ENCODE results near the gene ST3GAL3. TPM values are rescaled to one million over a fixed set of nuclear protein-coding genes. Genes with fewer than 3 reads are reported as not detected.

Gene ST3GAL3
- total and polyA plus RNA-seq, 2 donors (not counting 3 experiments of a cell fraction or from before 2014, with no cell fraction given), result 14.3 to 35.8 TPM

DNA sequence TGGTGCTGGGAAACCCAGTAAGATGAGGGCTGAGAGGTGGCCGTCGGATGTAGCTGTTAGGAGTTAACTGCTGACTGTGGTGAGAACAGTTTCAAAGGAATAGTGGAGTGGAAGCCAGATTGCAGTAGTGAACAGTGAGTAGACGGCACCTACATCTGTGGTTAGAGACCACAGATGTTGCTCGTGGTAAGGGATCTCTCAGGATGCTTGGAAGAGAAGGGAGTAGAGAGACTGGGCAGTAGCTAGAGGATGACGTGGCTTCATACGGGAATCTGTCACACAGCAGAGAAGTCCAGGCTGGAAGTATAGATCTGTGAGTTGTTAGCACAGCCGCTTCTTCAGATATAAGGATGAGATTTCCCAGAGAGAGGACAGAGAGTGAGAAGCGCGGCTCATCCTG lies 218.5 kb downstream of the ST3GAL3 start:
- H3K9me1 ChIP-seq (replicated peaks; ENCODE audit: control insufficient read depth, extremely low read depth, insufficient read depth, low read length), result no peaks in the 10 kb centered on the region
- CTCF ChIA-PET, result interaction anchor here (1.3 to 18.1 kb wide), 3 partner anchors 9 to 162 kb away, joined by 3 to 965 read pairs (median 6); no protein-coding TSS in a partner anchor
- no peak overlapping the region for H3K9ac ChIP-seq (replicated peaks; ENCODE audit: extremely low read depth, insufficient read depth, low read length)
- H3K9me3 ChIP-seq (replicated peaks; ENCODE audit: control insufficient read depth, insufficient read depth, low read length), result no peaks in the 10 kb centered on the region
- FAIRE-seq (no peak), DNase-seq (ENCODE audit: low read depth, low spot score) (no peak)
- H4K20me1 ChIP-seq (replicated peaks; ENCODE audit: control insufficient read depth, extremely low read depth, insufficient read depth, low read length), result no peaks in the 10 kb centered on the region
- no peaks in the 10 kb centered on the region for H3K79me2 ChIP-seq (ENCODE audit: control insufficient read depth, insufficient read depth, low read length)
- H3K36me3 ChIP-seq (ENCODE audit: control insufficient read depth in 2 of 2, extremely low read depth in 1 of 2, insufficient read depth in 2 of 2, low read length in 2 of 2), result peaks cover 3 to 4% of the 10 kb centered on the region in 2 experiments
- no TSS peak for BruUV-seq (replicated peaks)
- H3K27me3 ChIP-seq (ENCODE audit: control insufficient read depth in 2 of 2, insufficient read depth in 2 of 2, low read length in 2 of 2), result no peaks in the 10 kb centered on the region
- TF ChIP-seq, protein P1, sequence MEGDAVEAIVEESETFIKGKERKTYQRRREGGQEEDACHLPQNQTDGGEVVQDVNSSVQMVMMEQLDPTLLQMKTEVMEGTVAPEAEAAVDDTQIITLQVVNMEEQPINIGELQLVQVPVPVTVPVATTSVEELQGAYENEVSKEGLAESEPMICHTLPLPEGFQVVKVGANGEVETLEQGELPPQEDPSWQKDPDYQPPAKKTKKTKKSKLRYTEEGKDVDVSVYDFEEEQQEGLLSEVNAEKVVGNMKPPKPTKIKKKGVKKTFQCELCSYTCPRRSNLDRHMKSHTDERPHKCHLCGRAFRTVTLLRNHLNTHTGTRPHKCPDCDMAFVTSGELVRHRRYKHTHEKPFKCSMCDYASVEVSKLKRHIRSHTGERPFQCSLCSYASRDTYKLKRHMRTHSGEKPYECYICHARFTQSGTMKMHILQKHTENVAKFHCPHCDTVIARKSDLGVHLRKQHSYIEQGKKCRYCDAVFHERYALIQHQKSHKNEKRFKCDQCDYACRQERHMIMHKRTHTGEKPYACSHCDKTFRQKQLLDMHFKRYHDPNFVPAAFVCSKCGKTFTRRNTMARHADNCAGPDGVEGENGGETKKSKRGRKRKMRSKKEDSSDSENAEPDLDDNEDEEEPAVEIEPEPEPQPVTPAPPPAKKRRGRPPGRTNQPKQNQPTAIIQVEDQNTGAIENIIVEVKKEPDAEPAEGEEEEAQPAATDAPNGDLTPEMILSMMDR (IDR thresholded peaks at IDR 0.05; ENCODE audit: extremely low read depth in 1 of 2, insufficient read depth in 1 of 2, low read depth in 1 of 2, low read length in 2 of 2), result no peak
- TF ChIP-seq POLR2A (IDR thresholded peaks at IDR 0.05; ENCODE audit: low read depth, low read length) (no peak), MYC (IDR thresholded peaks at IDR 0.05; ENCODE audit: low read depth, low read length) (no peak), JUN (IDR thresholded peaks at IDR 0.05; ENCODE audit: borderline replicate concordance, insufficient read depth, insufficient read length, low read depth) (no peak), FOS (IDR thresholded peaks at IDR 0.05; ENCODE audit: borderline replicate concordance, insufficient read depth, low read length) (no peak)
- TF ChIP-seq, protein P2, sequence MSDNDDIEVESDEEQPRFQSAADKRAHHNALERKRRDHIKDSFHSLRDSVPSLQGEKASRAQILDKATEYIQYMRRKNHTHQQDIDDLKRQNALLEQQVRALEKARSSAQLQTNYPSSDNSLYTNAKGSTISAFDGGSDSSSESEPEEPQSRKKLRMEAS (IDR thresholded peaks at IDR 0.05; ENCODE audit: insufficient read depth, insufficient read length), result no peak
- POLR2A ChIA-PET, result no interaction called here
- no peak overlapping the region for H3K4me3 ChIP-seq (replicated peaks in 1 of 3; ENCODE audit: insufficient read depth in 1 of 3, low read depth in 1 of 3, low read length in 3 of 3)
- no peak overlapping the region for H3K4me2 ChIP-seq (ENCODE audit: insufficient read depth, low read length)
- intact Hi-C loops (cut with micrococcal nuclease), result no loop called here
- no peak overlapping the region for H2AFZ ChIP-seq (ENCODE audit: low read depth, low read length)
- H3K4me1 ChIP-seq (ENCODE audit: control insufficient read depth, extremely low read depth, insufficient read depth, low read length), result no peaks in the 10 kb centered on the region
- no peak overlapping the region for H3K27ac ChIP-seq (ENCODE audit: insufficient read depth, low read depth, low read length)
- dilution Hi-C loops (cut with MboI; ENCODE audit: extremely low pct_ligation_motif_present, low sequenced_read_pairs), result loop anchor here (25.0 kb wide), 1 partner anchor 164 kb away; no protein-coding TSS in a partner anchor
